K562 treated with DMSO at 1 percent for 4 hours (cell line): ENCODE data around the gene DNAL4. TPM values are rescaled to one million over a fixed set of nuclear protein-coding genes. Genes with fewer than 3 reads are reported as not detected.

Source experiments
- total RNA-seq: library from RNA; unstranded; fragments of 300-600 nt; gene quantifications from 2 replicates; pipeline ENCODE4 v1.2.3, GENCODE V29; 2022; ENCODE audit not compliant: insufficient read depth

DNAL4 gene, protein sequence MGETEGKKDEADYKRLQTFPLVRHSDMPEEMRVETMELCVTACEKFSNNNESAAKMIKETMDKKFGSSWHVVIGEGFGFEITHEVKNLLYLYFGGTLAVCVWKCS
- 13.0 and 16.8 TPM in 2 replicates for total RNA-seq

DNA sequence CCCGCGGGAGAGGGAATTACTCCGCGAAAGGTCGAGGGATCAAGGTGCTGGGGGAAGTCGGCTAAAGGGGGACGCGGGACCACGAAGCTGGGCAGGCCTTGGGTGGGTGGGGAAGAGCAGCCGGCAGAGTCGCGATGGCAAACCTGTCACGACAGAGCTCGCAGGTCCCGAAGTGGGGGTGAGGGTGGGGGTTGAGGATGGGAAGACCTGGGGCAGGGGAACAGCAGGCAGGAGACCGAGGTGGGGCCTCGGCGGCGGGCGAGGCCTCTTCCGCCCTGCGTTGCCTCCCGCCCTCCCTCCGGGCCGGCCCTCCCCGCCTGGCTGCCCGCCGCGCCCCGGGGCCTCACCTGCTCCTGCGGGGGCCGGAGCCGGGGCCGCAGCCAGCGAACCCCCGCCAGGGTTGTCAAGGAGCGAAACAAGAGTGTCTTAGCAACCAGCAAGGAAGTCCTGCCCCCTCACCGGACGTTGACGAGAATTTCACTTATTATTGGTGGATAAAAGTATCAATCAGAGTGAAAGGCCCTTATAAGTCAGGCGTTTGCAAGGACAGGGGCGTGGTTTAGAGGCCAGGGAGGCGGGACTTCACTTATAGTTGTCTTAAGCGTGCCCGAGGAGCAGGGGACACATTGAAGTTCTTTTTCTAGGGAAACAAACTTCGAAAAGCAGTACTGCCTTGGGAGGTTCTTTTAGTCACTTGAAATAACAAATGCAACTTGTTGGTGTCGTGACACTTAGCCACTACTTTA lies at the start of gene DNAL4:
DNAL4 (minus strand) TSS at position 423 of the 746 bp plus-strand sequence. CDS start 11,412 bp downstream, outside the sequence.

DNA sequence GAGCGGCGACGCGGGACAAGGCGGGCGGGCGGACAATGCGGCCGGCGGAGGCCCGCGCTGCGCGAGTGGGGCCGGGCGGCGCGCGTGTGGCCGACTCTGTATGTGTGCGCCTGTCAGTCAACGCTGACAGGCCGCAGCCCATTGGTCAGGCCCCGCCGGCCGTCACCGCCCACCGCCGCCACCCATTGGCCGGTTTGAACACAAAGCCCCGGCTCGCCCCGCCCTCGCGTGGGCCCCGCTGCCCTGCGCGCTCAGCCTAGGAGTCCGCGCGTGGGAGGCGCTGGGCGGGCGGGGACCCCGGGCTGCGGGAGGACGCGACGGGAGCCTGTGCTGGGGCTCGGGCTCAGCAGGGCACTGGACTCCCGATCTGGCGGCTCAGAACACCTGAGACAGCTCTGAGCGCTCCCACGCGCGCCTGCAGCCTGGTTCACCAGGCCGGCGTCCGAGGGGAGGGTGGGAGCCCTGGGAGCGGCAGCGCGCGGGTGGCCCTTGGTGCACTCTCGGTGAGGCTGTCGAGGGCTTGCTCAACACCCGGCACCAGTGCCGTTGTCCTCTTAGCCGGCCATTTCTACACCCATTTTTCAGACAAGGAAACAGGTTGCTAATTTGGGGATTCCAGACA lies 37.9 kb downstream of the DNAL4 start, which contains the start of gene SUN2:
SUN2 (minus strand) TSS at position 88 of the 622 bp plus-strand sequence. CDS start 3,370 bp downstream, outside the sequence.

Other genes starting within 250 kb of the DNAL4 start
- 1.6 and 1.8 TPM in 2 replicates for gene DMC1, start 224.0 kb downstream of the DNAL4 start, total RNA-seq
- gene FAM227A, start 137.8 kb downstream of the DNAL4 start, total RNA-seq, result 0.18 TPM in 1 of 2 replicates, not detected in the other
- 5.3 and 10.2 TPM in 2 replicates for gene CBY1, start 137.5 kb downstream of the DNAL4 start, total RNA-seq
- gene TOMM22, start 112.2 kb downstream of the DNAL4 start, total RNA-seq, result 9.8 and 11.7 TPM in 2 replicates
- 28.2 and 31.0 TPM in 2 replicates for gene JOSD1, start 93.2 kb downstream of the DNAL4 start, total RNA-seq
- gene GTPBP1, start 88.2 kb downstream of the DNAL4 start, total RNA-seq, result 15.0 and 27.6 TPM in 2 replicates
- 58.8 and 70.5 TPM in 2 replicates for gene SUN2, start 38.1 kb downstream of the DNAL4 start, total RNA-seq
- 3.1 and 5.0 TPM in 2 replicates for gene NPTXR, start 49.9 kb upstream of the DNAL4 start, total RNA-seq
- 6.0 and 6.8 TPM in 2 replicates for gene CBX6, start 78.1 kb upstream of the DNAL4 start, total RNA-seq
- gene APOBEC3A, start 163.5 kb upstream of the DNAL4 start, total RNA-seq, result not detected in 2 replicates
- gene APOBEC3B, start 188.2 kb upstream of the DNAL4 start, total RNA-seq, result 63.6 and 66.8 TPM in 2 replicates
- gene APOBEC3C, start 220.1 kb upstream of the DNAL4 start, total RNA-seq, result 41.8 and 48.1 TPM in 2 replicates
- gene APOBEC3D, start 227.0 kb upstream of the DNAL4 start, total RNA-seq, result 6.8 and 9.6 TPM in 2 replicates
- gene APOBEC3F, start 246.7 kb upstream of the DNAL4 start, total RNA-seq, result 2.1 and 2.2 TPM in 2 replicates